ENCODE data around the gene VPS35L. TPM values are rescaled to one million over a fixed set of nuclear protein-coding genes. Genes with fewer than 3 reads are reported as not detected.

Gene VPS35L
- total and polyA plus RNA-seq, 2 experiments from 2014 or later = 48.0 to 54.6 TPM

DNA sequence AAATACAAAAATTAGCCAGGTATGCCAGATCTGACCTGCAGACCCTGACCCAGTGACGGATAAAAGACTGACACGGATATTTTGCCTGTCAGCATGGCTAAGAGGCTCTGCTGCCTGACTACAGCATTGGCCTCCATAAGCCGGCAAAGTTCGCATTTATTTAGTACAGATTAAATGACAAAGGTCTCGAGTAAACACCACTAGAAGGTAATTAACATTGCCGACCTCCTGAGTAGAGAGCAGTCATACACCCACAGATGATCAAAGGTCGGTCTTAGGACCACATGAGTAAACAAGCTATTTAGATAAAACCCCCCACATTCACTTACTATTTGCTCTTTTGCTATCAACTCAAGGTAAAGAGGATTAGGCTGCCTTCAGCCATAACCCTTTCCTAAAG, 106.8 kb downstream of the VPS35L start (continued):
- TF ChIP-seq, protein P1, sequence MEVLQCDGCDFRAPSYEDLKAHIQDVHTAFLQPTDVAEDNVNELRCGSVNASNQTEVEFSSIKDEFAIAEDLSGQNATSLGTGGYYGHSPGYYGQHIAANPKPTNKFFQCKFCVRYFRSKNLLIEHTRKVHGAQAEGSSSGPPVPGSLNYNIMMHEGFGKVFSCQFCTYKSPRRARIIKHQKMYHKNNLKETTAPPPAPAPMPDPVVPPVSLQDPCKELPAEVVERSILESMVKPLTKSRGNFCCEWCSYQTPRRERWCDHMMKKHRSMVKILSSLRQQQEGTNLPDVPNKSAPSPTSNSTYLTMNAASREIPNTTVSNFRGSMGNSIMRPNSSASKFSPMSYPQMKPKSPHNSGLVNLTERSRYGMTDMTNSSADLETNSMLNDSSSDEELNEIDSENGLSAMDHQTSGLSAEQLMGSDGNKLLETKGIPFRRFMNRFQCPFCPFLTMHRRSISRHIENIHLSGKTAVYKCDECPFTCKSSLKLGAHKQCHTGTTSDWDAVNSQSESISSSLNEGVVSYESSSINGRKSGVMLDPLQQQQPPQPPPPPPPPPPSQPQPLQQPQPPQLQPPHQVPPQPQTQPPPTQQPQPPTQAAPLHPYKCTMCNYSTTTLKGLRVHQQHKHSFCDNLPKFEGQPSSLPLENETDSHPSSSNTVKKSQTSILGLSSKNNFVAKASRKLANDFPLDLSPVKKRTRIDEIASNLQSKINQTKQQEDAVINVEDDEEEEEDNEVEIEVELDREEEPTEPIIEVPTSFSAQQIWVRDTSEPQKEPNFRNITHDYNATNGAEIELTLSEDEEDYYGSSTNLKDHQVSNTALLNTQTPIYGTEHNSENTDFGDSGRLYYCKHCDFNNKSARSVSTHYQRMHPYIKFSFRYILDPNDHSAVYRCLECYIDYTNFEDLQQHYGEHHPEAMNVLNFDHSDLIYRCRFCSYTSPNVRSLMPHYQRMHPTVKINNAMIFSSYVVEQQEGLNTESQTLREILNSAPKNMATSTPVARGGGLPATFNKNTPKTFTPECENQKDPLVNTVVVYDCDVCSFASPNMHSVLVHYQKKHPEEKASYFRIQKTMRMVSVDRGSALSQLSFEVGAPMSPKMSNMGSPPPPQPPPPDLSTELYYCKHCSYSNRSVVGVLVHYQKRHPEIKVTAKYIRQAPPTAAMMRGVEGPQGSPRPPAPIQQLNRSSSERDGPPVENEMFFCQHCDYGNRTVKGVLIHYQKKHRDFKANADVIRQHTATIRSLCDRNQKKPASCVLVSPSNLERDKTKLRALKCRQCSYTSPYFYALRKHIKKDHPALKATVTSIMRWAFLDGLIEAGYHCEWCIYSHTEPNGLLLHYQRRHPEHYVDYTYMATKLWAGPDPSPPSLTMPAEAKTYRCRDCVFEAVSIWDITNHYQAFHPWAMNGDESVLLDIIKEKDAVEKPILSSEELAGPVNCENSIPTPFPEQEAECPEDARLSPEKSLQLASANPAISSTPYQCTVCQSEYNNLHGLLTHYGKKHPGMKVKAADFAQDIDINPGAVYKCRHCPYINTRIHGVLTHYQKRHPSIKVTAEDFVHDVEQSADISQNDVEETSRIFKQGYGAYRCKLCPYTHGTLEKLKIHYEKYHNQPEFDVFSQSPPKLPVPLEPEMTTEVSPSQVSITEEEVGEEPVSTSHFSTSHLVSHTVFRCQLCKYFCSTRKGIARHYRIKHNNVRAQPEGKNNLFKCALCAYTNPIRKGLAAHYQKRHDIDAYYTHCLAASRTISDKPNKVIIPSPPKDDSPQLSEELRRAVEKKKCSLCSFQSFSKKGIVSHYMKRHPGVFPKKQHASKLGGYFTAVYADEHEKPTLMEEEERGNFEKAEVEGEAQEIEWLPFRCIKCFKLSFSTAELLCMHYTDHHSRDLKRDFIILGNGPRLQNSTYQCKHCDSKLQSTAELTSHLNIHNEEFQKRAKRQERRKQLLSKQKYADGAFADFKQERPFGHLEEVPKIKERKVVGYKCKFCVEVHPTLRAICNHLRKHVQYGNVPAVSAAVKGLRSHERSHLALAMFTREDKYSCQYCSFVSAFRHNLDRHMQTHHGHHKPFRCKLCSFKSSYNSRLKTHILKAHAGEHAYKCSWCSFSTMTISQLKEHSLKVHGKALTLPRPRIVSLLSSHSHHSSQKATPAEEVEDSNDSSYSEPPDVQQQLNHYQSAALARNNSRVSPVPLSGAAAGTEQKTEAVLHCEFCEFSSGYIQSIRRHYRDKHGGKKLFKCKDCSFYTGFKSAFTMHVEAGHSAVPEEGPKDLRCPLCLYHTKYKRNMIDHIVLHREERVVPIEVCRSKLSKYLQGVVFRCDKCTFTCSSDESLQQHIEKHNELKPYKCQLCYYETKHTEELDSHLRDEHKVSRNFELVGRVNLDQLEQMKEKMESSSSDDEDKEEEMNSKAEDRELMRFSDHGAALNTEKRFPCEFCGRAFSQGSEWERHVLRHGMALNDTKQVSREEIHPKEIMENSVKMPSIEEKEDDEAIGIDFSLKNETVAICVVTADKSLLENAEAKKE (CRISPR knock-in tag; IDR thresholded peaks at IDR 0.05) = no peak
- no peak for TF ChIP-seq EZH2 (IDR thresholded peaks at IDR 0.05; ENCODE audit: low read depth, unreplicated experiment)
- TF ChIP-seq JUNB (IDR thresholded peaks at IDR 0.05; ENCODE audit: unreplicated experiment) = no peak
- TF ChIP-seq NANOG (IDR thresholded peaks at IDR 0.05; ENCODE audit: borderline replicate concordance) = no peak; the same call in 1 of the 2 replicates
- no peak for TF ChIP-seq POLR2AphosphoS5 (IDR thresholded peaks at IDR 0.05; ENCODE audit: low read depth)
- TF ChIP-seq, protein P2, sequence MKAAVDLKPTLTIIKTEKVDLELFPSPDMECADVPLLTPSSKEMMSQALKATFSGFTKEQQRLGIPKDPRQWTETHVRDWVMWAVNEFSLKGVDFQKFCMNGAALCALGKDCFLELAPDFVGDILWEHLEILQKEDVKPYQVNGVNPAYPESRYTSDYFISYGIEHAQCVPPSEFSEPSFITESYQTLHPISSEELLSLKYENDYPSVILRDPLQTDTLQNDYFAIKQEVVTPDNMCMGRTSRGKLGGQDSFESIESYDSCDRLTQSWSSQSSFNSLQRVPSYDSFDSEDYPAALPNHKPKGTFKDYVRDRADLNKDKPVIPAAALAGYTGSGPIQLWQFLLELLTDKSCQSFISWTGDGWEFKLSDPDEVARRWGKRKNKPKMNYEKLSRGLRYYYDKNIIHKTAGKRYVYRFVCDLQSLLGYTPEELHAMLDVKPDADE (IDR thresholded peaks at IDR 0.05) = no peak
- TF ChIP-seq, protein P3, sequence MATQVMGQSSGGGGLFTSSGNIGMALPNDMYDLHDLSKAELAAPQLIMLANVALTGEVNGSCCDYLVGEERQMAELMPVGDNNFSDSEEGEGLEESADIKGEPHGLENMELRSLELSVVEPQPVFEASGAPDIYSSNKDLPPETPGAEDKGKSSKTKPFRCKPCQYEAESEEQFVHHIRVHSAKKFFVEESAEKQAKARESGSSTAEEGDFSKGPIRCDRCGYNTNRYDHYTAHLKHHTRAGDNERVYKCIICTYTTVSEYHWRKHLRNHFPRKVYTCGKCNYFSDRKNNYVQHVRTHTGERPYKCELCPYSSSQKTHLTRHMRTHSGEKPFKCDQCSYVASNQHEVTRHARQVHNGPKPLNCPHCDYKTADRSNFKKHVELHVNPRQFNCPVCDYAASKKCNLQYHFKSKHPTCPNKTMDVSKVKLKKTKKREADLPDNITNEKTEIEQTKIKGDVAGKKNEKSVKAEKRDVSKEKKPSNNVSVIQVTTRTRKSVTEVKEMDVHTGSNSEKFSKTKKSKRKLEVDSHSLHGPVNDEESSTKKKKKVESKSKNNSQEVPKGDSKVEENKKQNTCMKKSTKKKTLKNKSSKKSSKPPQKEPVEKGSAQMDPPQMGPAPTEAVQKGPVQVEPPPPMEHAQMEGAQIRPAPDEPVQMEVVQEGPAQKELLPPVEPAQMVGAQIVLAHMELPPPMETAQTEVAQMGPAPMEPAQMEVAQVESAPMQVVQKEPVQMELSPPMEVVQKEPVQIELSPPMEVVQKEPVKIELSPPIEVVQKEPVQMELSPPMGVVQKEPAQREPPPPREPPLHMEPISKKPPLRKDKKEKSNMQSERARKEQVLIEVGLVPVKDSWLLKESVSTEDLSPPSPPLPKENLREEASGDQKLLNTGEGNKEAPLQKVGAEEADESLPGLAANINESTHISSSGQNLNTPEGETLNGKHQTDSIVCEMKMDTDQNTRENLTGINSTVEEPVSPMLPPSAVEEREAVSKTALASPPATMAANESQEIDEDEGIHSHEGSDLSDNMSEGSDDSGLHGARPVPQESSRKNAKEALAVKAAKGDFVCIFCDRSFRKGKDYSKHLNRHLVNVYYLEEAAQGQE (IDR thresholded peaks at IDR 0.05; ENCODE audit: unreplicated experiment) = no peak
